ENCODE results near the gene MYNN.
"Not testable (repeated sequence)": the region's sequence is repeated elsewhere in the genome, so short reads cannot be mapped to it uniquely, and the experiment has no call there.

Gene MYNN

DNA sequence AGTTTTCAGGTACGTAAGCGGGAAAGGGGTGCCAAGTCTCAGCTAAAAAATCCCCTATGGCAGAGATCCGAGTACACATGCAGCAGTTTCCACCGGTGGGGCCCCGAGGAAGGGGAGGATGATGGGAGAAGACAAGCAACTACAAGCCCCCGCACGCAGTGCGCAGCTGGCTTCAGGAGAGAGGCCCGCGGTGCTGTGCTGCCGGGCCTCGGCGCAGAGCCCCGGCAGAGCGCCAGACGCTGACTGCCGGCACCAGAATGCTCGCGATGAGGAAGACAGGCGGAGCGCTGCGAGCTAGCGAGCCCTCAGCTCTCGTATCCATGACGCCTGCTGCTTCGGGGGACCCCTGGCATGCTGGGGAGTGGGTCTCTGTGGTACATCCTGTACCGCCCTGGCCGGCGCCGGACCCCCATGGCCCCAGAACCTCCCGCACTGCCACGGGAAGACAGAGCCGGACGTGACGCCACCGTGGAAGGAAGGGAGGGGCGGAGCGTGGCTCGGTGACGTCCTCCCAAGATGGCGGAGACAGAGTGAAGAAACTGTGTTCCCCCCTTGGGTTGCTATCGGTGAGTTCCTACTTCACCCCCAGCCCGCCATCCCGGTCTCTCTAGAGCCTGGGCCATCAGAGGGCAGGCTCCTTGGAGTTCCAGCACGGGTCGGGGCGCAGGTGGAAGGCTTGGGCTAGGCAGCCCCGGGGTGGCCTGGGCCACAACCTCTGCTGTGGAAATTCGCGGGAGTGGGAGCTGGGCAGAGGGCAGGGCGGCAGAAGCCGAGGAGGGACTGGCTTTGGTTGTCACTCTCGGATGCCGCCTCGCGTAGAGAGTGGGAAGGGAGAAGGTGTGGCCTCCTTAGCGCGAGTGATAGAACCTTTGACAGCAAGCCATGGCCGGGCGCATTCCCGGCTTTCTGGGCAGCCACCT, at the start of gene MYNN:
MYNN (plus strand) TSS at position 500 of the 920 bp plus-strand sequence. CDS start 900 bp downstream, outside the sequence.
- peak; percentile 81 for DNase-seq (ENCODE audit: low spot score)
- TF ChIP-seq, protein P1, sequence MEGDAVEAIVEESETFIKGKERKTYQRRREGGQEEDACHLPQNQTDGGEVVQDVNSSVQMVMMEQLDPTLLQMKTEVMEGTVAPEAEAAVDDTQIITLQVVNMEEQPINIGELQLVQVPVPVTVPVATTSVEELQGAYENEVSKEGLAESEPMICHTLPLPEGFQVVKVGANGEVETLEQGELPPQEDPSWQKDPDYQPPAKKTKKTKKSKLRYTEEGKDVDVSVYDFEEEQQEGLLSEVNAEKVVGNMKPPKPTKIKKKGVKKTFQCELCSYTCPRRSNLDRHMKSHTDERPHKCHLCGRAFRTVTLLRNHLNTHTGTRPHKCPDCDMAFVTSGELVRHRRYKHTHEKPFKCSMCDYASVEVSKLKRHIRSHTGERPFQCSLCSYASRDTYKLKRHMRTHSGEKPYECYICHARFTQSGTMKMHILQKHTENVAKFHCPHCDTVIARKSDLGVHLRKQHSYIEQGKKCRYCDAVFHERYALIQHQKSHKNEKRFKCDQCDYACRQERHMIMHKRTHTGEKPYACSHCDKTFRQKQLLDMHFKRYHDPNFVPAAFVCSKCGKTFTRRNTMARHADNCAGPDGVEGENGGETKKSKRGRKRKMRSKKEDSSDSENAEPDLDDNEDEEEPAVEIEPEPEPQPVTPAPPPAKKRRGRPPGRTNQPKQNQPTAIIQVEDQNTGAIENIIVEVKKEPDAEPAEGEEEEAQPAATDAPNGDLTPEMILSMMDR (IDR thresholded peaks at IDR 0.05; ENCODE audit: extremely low read depth, missing control alignments), result no peak

DNA sequence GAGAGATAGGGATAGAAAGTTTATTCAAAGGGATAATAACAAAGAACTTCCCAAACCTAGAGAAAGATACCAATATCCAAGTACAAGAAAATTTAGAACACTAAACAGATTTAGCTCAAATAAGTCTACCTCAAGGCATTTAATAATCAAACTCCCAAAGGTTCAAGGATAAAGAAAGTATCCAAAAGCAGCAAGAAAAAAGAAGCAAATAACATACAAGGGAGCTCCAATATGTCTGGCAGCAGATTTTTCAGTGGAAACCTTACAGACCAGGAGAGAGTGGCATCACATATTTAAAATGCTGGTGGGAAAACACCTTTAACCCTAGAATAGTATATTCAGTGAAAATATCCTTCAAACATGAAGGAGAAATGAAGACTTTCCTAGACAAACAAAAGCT, 41.3 kb upstream of the MYNN start:
- DNase-seq (ENCODE audit: low spot score), result not testable (repeated sequence)

DNA sequence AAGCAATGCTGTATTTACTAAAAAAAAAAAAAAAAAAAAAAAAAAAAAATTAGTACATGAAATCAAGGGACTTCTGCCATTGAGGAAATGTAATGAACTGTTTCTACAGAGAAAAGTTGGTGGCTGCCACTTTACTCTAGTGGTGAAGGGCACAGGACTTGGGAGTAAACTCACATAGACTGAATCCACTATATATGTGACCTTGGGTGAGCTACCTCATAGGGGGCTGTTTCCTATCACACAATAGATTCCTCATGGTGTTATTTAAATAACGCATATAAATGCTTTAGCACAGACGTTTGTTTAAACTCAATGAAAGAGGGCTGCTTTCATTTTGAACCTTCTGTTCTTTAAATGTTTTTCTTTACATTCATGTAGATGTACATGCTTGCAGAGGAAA, 34.1 kb upstream of the MYNN start:
- TF ChIP-seq, protein P1 (IDR thresholded peaks at IDR 0.05; ENCODE audit: extremely low read depth, missing control alignments), result no peak
- DNase-seq (ENCODE audit: low spot score), result no peak

DNA sequence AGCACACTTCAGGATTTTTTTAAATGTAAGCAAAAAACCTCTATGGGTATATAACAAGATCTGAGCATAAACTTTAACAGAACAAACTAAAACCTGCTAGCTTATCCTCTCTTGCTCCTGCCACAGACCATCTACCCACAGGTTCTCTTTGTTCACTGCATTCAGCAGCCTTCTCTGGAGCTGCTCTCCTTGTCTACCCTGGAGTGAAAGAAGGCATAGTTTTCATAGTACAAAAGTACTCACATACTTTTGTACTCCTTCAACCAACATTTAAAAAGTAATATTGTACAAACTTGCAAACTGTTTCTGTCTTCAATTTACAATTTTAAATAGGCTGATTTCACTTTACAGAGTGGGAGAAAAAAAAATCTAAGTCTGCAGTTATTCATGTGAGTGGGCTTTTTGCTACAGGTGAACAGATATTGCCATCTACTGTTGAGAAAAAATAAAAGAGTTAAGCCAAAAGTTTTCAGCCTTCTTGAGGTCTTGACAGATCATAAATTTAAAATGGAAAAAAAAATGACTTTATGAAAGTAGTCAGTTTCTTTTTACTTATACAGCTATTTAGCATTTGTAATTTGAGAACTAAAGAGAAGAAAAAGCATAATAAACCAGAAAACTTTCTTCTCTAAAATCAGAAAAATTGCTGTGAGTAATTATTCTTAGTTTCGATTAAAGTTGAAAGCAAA, 28.7 kb upstream of the MYNN start:
- TF ChIP-seq, protein P1 (IDR thresholded peaks at IDR 0.05; ENCODE audit: extremely low read depth, missing control alignments), result peak; percentile 4
- no peak for DNase-seq (ENCODE audit: low spot score)

DNA sequence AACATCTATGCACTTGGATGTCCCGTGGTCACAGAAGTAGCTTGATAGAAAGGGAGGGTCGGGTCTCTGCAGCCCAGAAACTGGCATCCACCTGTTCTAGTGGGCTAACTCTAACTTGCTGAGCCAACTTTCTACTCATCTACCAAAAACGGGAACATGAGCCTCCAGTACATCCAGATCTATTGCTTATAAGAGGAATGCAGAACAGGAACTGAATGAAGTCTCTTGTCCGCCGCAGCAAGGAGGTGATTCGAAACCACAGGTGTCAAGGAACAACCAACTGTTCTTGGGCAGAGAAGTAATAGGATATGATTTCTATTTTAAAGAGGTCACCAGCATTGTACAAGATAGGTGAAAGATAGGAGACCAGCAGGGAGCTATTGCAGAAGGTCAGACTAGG, 26.3 kb upstream of the MYNN start:
- TF ChIP-seq, protein P1 (IDR thresholded peaks at IDR 0.05; ENCODE audit: extremely low read depth, missing control alignments), result no peak
- no peak for DNase-seq (ENCODE audit: low spot score)

DNA sequence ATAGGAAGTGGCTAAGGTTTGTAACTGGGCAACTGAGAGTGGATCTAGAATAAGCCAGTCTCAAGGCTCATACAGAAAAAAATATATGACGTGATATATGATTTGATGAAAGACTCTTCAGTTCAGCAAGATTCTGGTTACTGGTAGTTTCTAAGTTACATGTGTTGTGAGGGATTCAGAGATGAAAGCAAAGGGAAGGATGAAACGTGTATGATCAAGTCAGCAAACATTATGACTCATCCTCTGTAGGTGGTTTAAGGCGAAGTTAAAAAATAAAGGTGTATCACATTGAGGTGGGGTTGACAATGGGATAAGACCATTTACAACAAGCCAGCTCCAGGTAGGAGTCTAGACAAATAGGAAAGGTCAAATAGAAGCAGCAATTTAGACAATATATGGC, 24.5 kb upstream of the MYNN start:
- TF ChIP-seq, protein P1 (IDR thresholded peaks at IDR 0.05; ENCODE audit: extremely low read depth, missing control alignments), result no peak
- DNase-seq (ENCODE audit: low spot score), result no peak

DNA sequence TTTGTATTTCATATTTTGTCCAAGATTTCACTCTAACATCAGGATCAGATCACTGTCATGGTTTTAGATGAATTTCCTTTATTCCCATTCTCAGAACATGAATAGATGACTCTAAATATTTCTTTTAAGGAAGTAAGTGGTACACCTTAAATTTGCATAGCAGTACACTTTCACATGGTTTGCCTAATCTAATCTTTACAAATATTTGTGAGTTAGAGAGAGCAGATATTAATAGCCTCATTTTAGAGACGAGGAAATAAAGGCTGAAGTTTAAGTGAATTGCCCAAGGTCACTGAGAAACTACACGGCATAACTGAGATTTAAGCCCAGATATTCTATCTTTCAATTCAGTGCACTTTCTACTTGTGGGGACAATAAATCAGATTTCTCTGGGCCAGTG, 22.5 kb upstream of the MYNN start:
- DNase-seq (ENCODE audit: low spot score), result no peak
- TF ChIP-seq, protein P1 (IDR thresholded peaks at IDR 0.05; ENCODE audit: extremely low read depth, missing control alignments), result no peak
